HG03108 (cell line): ENCODE results near the gene SYNJ1.
"Not testable (repeated sequence)": the region's sequence is repeated elsewhere in the genome, so short reads cannot be mapped to it uniquely, and the experiment has no call there.

Experiments
- ATAC-seq: cut with Tn5 transposase; IDR thresholded peaks from one replicate; pipeline ENCODE4 v1.9.1; 2021; ENCODE audit warnings: moderate library complexity; ENCODE audit not compliant: unreplicated experiment

SYNJ1 gene

GRCh38 chr21:32727687-32728455, at the start of gene SYNJ1:
Gene SYNJ1, minus strand, starts transcription at chr21:32728013. Its CDS starts 1,118 bp downstream, at chr21:32726895.
- peak; percentile 90 for ATAC-seq

GRCh38 chr21:32777269-32777668, 49.5 kb upstream of the SYNJ1 start:
- no peak for ATAC-seq

- no peak for ATAC-seq
These were observed 48.9 kb upstream of the SYNJ1 start for GRCh38 chr21:32776743-32777142.

- not testable (repeated sequence) for ATAC-seq
These were observed 45.2 kb upstream of the SYNJ1 start for GRCh38 chr21:32773048-32773344.

- no peak for ATAC-seq
These were observed 44.7 kb upstream of the SYNJ1 start for GRCh38 chr21:32772281-32773047.

GRCh38 chr21:32770871-32771523, 43.2 kb upstream of the SYNJ1 start:
- peak; percentile 30 for ATAC-seq

GRCh38 chr21:32768530-32768929, 40.7 kb upstream of the SYNJ1 start:
- ATAC-seq = no peak

- ATAC-seq = no peak
These were observed 37.2 kb upstream of the SYNJ1 start for GRCh38 chr21:32765058-32765457.

GRCh38 chr21:32764186-32764585, 36.4 kb upstream of the SYNJ1 start:
- ATAC-seq = no peak

GRCh38 chr21:32757804-32758203, 30.0 kb upstream of the SYNJ1 start:
- no peak for ATAC-seq

- ATAC-seq = no peak
These were observed 28.3 kb upstream of the SYNJ1 start for GRCh38 chr21:32756096-32756495.

GRCh38 chr21:32753818-32754585, 26.2 kb upstream of the SYNJ1 start:
- no peak for ATAC-seq

GRCh38 chr21:32750405-32750804, 22.6 kb upstream of the SYNJ1 start:
- ATAC-seq = no peak

- ATAC-seq = no peak
These were observed 21.8 kb upstream of the SYNJ1 start for GRCh38 chr21:32749662-32750061.

- no peak for ATAC-seq
These were observed 20.7 kb upstream of the SYNJ1 start for GRCh38 chr21:32748529-32748928.

- ATAC-seq = no peak
These were observed 19.6 kb upstream of the SYNJ1 start for GRCh38 chr21:32747396-32747795.

GRCh38 chr21:32746711-32747110, 18.9 kb upstream of the SYNJ1 start:
- not testable (repeated sequence) for ATAC-seq

- ATAC-seq = no peak
These were observed 14.6 kb upstream of the SYNJ1 start for GRCh38 chr21:32742396-32742795.

GRCh38 chr21:32741336-32741735, 13.5 kb upstream of the SYNJ1 start:
- ATAC-seq = no peak

GRCh38 chr21:32739946-32740345, 12.1 kb upstream of the SYNJ1 start:
- no peak for ATAC-seq

- ATAC-seq = not testable (repeated sequence)
These were observed 8.3 kb upstream of the SYNJ1 start for GRCh38 chr21:32736083-32736482.
